ENCODE results near the gene DNMT3L.

DNA sequence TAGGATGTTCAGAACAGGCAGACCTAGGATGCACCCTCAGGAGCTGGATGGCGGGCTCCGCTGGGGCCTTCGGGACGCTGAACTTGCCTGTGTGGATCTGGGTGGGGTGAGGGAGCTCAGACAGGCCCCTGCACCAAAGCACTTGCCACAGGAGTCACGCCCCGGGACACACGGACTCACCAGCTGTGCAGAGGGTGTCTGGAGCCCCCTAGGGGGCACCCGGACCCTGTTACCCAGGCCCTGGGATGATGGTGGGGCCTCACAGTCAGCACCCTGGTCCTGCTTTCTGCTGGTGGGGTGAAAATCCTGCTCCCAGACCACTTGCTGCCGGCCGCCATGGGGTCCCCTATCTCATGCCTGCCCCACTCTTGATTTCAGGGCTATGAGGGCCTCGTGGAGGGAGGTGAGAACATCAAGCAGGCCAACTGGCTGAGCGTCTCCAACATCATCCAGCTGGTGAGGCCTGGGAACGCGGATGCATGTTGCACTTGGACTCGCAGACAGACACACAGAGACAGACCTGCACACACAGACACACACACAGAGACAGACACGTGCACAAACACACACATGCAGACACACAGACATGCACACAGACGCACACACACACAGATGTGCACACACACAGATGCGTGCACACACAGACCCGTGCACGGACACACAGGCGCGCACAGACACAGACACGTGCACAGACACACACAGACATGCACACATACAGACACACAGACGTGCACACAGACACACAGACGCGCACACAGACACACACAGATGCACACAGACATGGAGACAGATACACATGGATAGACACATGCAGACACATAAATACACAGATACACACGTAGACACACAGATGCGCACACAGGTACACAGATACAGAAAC lies 49.2 kb upstream of the DNMT3L start:
- TF ChIP-seq, protein P1, sequence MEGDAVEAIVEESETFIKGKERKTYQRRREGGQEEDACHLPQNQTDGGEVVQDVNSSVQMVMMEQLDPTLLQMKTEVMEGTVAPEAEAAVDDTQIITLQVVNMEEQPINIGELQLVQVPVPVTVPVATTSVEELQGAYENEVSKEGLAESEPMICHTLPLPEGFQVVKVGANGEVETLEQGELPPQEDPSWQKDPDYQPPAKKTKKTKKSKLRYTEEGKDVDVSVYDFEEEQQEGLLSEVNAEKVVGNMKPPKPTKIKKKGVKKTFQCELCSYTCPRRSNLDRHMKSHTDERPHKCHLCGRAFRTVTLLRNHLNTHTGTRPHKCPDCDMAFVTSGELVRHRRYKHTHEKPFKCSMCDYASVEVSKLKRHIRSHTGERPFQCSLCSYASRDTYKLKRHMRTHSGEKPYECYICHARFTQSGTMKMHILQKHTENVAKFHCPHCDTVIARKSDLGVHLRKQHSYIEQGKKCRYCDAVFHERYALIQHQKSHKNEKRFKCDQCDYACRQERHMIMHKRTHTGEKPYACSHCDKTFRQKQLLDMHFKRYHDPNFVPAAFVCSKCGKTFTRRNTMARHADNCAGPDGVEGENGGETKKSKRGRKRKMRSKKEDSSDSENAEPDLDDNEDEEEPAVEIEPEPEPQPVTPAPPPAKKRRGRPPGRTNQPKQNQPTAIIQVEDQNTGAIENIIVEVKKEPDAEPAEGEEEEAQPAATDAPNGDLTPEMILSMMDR (IDR thresholded peaks at IDR 0.05), result no peak
- TF ChIP-seq POLR2A (IDR thresholded peaks at IDR 0.05; ENCODE audit: low read depth) (no peak), POLR2AphosphoS5 (IDR thresholded peaks at IDR 0.05) (no peak), EP300 (IDR thresholded peaks at IDR 0.05) (no peak)
